Measurements from ENCODE around the gene TNC. TPM values are rescaled to one million over a fixed set of nuclear protein-coding genes. Genes with fewer than 3 reads are reported as not detected.

The TNC gene
- total RNA-seq, 3 donors from 2014 or later (not counting 1 experiment from before 2014, with no cell fraction given) = not detected

GRCh38 chr9:115088860-115089259 lies 29.1 kb downstream of the TNC start:
- intact Hi-C loops (cut with micrococcal nuclease) = no loop called here
- H3K36me3 ChIP-seq (ENCODE audit: control insufficient read depth, insufficient read depth, low read length) = no peaks in the 10 kb centered on the region
- no peak overlapping the region for H3K4me3 ChIP-seq (ENCODE audit: low read length)
- H3K27ac ChIP-seq (ENCODE audit: low read length) = no peak overlapping the region
- no peaks in the 10 kb centered on the region for H3K9me3 ChIP-seq (ENCODE audit: control insufficient read depth, insufficient read depth, low read length)
- DNase-seq (no peak), ATAC-seq (no peak)
- no peaks in the 10 kb centered on the region for H3K4me1 ChIP-seq (ENCODE audit: control insufficient read depth, insufficient read depth, low read length)
- no peak for TF ChIP-seq CTCF (IDR thresholded peaks at IDR 0.05)
- Mint-ChIP-seq H3K4me1 (no peaks in the 10 kb centered on the region), H3K27me3 (ENCODE audit: low read depth in 2 of 2) (peaks cover 4 to 9% of the 10 kb centered on the region in 2 donors), H3K36me3 (no peaks in the 10 kb centered on the region), H3K4me3 (no peak overlapping the region), H3K27ac (no peak overlapping the region), H3K9me3 (no peaks in the 10 kb centered on the region)
- 64% methylated on average over 1 of the region's 1 CpG for WGBS (ENCODE audit: insufficient coverage)
- peaks cover 2% of the 10 kb centered on the region for H3K27me3 ChIP-seq (ENCODE audit: control insufficient read depth, insufficient read depth, low read length)

- H3K4me1 ChIP-seq (ENCODE audit: control insufficient read depth, insufficient read depth, low read length) = no peaks in the 10 kb centered on the region
- Mint-ChIP-seq H3K4me1 (no peaks in the 10 kb centered on the region), H3K27ac (no peak overlapping the region), H3K27me3 (ENCODE audit: low read depth in 2 of 2) (peaks cover 4 to 9% of the 10 kb centered on the region in 2 donors), H3K4me3 (no peak overlapping the region), H3K36me3 (no peaks in the 10 kb centered on the region), H3K9me3 (no peaks in the 10 kb centered on the region)
- no peaks in the 10 kb centered on the region for H3K36me3 ChIP-seq (ENCODE audit: control insufficient read depth, insufficient read depth, low read length)
- H3K9me3 ChIP-seq (ENCODE audit: control insufficient read depth, insufficient read depth, low read length) = no peaks in the 10 kb centered on the region
- no peak overlapping the region for H3K4me3 ChIP-seq (ENCODE audit: low read length)
- no peaks in the 10 kb centered on the region for H3K27me3 ChIP-seq (ENCODE audit: control insufficient read depth, insufficient read depth, low read length)
- WGBS (ENCODE audit: insufficient coverage) = 94% methylated on average over 20 of the region's 20 CpGs
- DNase-seq (no peak), ATAC-seq (no peak)
- no peak for TF ChIP-seq CTCF (IDR thresholded peaks at IDR 0.05)
- intact Hi-C loops (cut with micrococcal nuclease) = no loop called here
- no peak overlapping the region for H3K27ac ChIP-seq (ENCODE audit: low read length)
Measured at GRCh38 chr9:115086886-115087285, 31.1 kb downstream of the TNC start.

- intact Hi-C loops (cut with micrococcal nuclease) = no loop called here
- no peak overlapping the region for H3K4me3 ChIP-seq (ENCODE audit: low read length)
- H3K36me3 ChIP-seq (ENCODE audit: control insufficient read depth, insufficient read depth, low read length) = no peaks in the 10 kb centered on the region
- no peak for TF ChIP-seq CTCF (IDR thresholded peaks at IDR 0.05)
- H3K27me3 ChIP-seq (ENCODE audit: control insufficient read depth, insufficient read depth, low read length) = no peaks in the 10 kb centered on the region
- Mint-ChIP-seq H3K9me3 (no peaks in the 10 kb centered on the region), H3K27ac (no peak overlapping the region), H3K4me1 (no peaks in the 10 kb centered on the region), H3K36me3 (no peaks in the 10 kb centered on the region), H3K4me3 (no peak overlapping the region), H3K27me3 (ENCODE audit: low read depth in 2 of 2) (peaks cover 4 to 9% of the 10 kb centered on the region in 2 donors)
- WGBS (ENCODE audit: insufficient coverage) = 97% methylated on average over 19 of the region's 19 CpGs
- ATAC-seq (peak in 1 of 3 donors; percentile 18), DNase-seq (no peak)
- H3K9me3 ChIP-seq (ENCODE audit: control insufficient read depth, insufficient read depth, low read length) = no peaks in the 10 kb centered on the region
- H3K27ac ChIP-seq (ENCODE audit: low read length) = no peak overlapping the region
- H3K4me1 ChIP-seq (ENCODE audit: control insufficient read depth, insufficient read depth, low read length) = no peaks in the 10 kb centered on the region
Measured at GRCh38 chr9:115086461-115086860, 31.5 kb downstream of the TNC start.

GRCh38 chr9:115085773-115086377 lies 32.1 kb downstream of the TNC start:
- no peaks in the 10 kb centered on the region for H3K4me1 ChIP-seq (ENCODE audit: control insufficient read depth, insufficient read depth, low read length)
- H3K9me3 Mint-ChIP-seq = no peaks in the 10 kb centered on the region
- no peak overlapping the region for H3K27ac ChIP-seq (ENCODE audit: low read length)
- no peaks in the 10 kb centered on the region for H3K36me3 ChIP-seq (ENCODE audit: control insufficient read depth, insufficient read depth, low read length)
- no peak for DNase-seq
- H3K4me3 ChIP-seq (ENCODE audit: low read length) = no peak overlapping the region
- no peak overlapping the region for H3K4me3 Mint-ChIP-seq
- H3K27me3 ChIP-seq (ENCODE audit: control insufficient read depth, insufficient read depth, low read length) = no peaks in the 10 kb centered on the region
- intact Hi-C loops (cut with micrococcal nuclease) = no loop called here
- 91% methylated on average over 22 of the region's 22 CpGs for WGBS (ENCODE audit: insufficient coverage)
- H3K36me3 Mint-ChIP-seq = no peaks in the 10 kb centered on the region
- ATAC-seq = no peak
- H3K4me1 Mint-ChIP-seq = no peaks in the 10 kb centered on the region
- no peaks in the 10 kb centered on the region for H3K9me3 ChIP-seq (ENCODE audit: control insufficient read depth, insufficient read depth, low read length)
- H3K27me3 Mint-ChIP-seq (ENCODE audit: low read depth in 2 of 2) = peaks cover 4 to 9% of the 10 kb centered on the region in 2 donors
- no peak for TF ChIP-seq CTCF (IDR thresholded peaks at IDR 0.05)
- no peak overlapping the region for H3K27ac Mint-ChIP-seq
